SU-DHL-6 (cell line): ENCODE data around the gene TFRC.

Experiments used
- CTCF ChIP-seq: fragments of 200-600 bp; sonication (generic); IDR thresholded peaks from one replicate; pipeline ENCODE4 v1.5.1; 2017; ENCODE audit warnings: antibody characterized with exemption, mild to moderate bottlenecking, low read length, moderate library complexity; ENCODE audit not compliant: insufficient read depth, poor library complexity, severe bottlenecking
- EZH2phosphoT487 ChIP-seq: fragments of 200-600 bp; sonication (generic), shearing (Covaris generic); conservative IDR thresholded peaks from 2 replicates; pipeline ENCODE4 v1.6.1; 2018; ENCODE audit warnings: mild to moderate bottlenecking, antibody characterized with exemption, low read length, moderate library complexity, mixed read lengths

- no peak for TF ChIP-seq CTCF
- TF ChIP-seq EZH2phosphoT487 = no peak
Observed at GRCh38 chr3:196051282-196052076, 30.4 kb downstream of the TFRC start.
